Measurements from ENCODE around the gene CCDC9B.

CCDC9B gene

GRCh38 chr15:40327457-40327856 lies 13.3 kb downstream of the CCDC9B start:
- DNase-seq: no peak

GRCh38 chr15:40325700-40326099 lies 15.0 kb downstream of the CCDC9B start:
- no peak for DNase-seq

- DNase-seq: no peak
Observed at GRCh38 chr15:40325188-40325587, 15.6 kb downstream of the CCDC9B start.

- DNase-seq: no peak
Observed at GRCh38 chr15:40323953-40324937, 16.5 kb downstream of the CCDC9B start.

GRCh38 chr15:40323239-40323952 lies 17.3 kb downstream of the CCDC9B start, which contains the start of gene INAFM2:
Gene INAFM2, plus strand, starts transcription at chr15:40323692. Its CDS starts 364 bp downstream, at chr15:40324056.
- peak; percentile 81 to 82 for DNase-seq

- DNase-seq: no peak
Observed at GRCh38 chr15:40322531-40323238, 18.1 kb downstream of the CCDC9B start.

GRCh38 chr15:40320931-40321371 lies 19.8 kb downstream of the CCDC9B start:
- peak; percentile 17 to 23 for DNase-seq

- DNase-seq: no peak
Observed at GRCh38 chr15:40320409-40320808, 20.3 kb downstream of the CCDC9B start.

GRCh38 chr15:40317580-40317979 lies 23.2 kb downstream of the CCDC9B start:
- no peak for DNase-seq

- no peak for DNase-seq
Observed at GRCh38 chr15:40316931-40317330, 23.8 kb downstream of the CCDC9B start.

- DNase-seq: no peak
Observed at GRCh38 chr15:40314723-40315276, 25.9 kb downstream of the CCDC9B start.

- no peak for DNase-seq
Observed at GRCh38 chr15:40313531-40314398, 27.0 kb downstream of the CCDC9B start.

GRCh38 chr15:40312370-40313158 lies 28.2 kb downstream of the CCDC9B start:
- no peak for DNase-seq

- DNase-seq: no peak
Observed at GRCh38 chr15:40310993-40311392, 29.7 kb downstream of the CCDC9B start.

GRCh38 chr15:40310001-40310959 lies 30.5 kb downstream of the CCDC9B start:
- no peak for DNase-seq

GRCh38 chr15:40309344-40309862 lies 31.3 kb downstream of the CCDC9B start:
- DNase-seq: no peak

GRCh38 chr15:40307421-40308211 lies 33.1 kb downstream of the CCDC9B start, which contains the start of gene PLCB2:
Gene PLCB2, minus strand, starts transcription at chr15:40307935. Its CDS starts 263 bp downstream, at chr15:40307672.
- DNase-seq: no peak

- no peak for DNase-seq
Observed at GRCh38 chr15:40306908-40307307, 33.8 kb downstream of the CCDC9B start.
